Measurements from ENCODE around the gene CMBL. TPM values are rescaled to one million over a fixed set of nuclear protein-coding genes. Genes with fewer than 3 reads are reported as not detected.

CMBL gene
- total RNA-seq, 6 donors from 2014 or later: 8.0 to 19.1 (median 8.4) TPM

- WGBS, 2 donors: 70 to 75% methylated on average over 8 of the region's 8 CpGs
- ATAC-seq (ENCODE audit: low FRiP score in 2 of 2): no peak
- Histone ChIP-seq H3K36me3 (no peaks in the 10 kb centered on the region), H3K4me1 (peaks cover 0 to 17% (median 8%) of the 10 kb centered on the region in 4 donors), H3K4me3 (no peak overlapping the region), H3K27ac (no peak overlapping the region), H3K9me3 (no peaks in the 10 kb centered on the region), H3K27me3 (no peaks in the 10 kb centered on the region)
- no peak for DNase-seq
- TF ChIP-seq POLR2A (IDR thresholded peaks at IDR 0.05) (no peak), POLR2AphosphoS5 (IDR thresholded peaks at IDR 0.05) (no peak), CTCF (IDR thresholded peaks at IDR 0.05) (no peak), EP300 (IDR thresholded peaks at IDR 0.05) (no peak)
Observed at GRCh38 chr5:10310066-10310779, 2.5 kb upstream of the CMBL start.

GRCh38 chr5:10308844-10309243 lies 1.1 kb upstream of the CMBL start:
- Histone ChIP-seq H3K4me3 (no peak overlapping the region), H3K9me3 (no peaks in the 10 kb centered on the region), H3K27me3 (no peaks in the 10 kb centered on the region), H3K4me1 (peaks cover 0 to 17% (median 9%) of the 10 kb centered on the region in 4 donors), H3K36me3 (no peaks in the 10 kb centered on the region), H3K27ac (no peak overlapping the region)
- TF ChIP-seq EP300 (IDR thresholded peaks at IDR 0.05) (no peak), CTCF (IDR thresholded peaks at IDR 0.05) (no peak), POLR2AphosphoS5 (IDR thresholded peaks at IDR 0.05) (no peak), POLR2A (IDR thresholded peaks at IDR 0.05) (no peak)
- 80 to 90% methylated on average over 6 of the region's 6 CpGs for WGBS, 2 donors
- ATAC-seq (ENCODE audit: low FRiP score in 2 of 2): no peak
- DNase-seq: no peak

GRCh38 chr5:10306806-10307205 lies 896 bp downstream of the CMBL start:
- no peaks in the 10 kb centered on the region for H3K36me3 ChIP-seq
- peak overlapping the region; percentile 60 to 84 (median 80) for H3K27ac ChIP-seq
- no peaks in the 10 kb centered on the region for H3K9me3 ChIP-seq
- peaks cover 0 to 17% (median 10%) of the 10 kb centered on the region in 4 donors for H3K4me1 ChIP-seq
- peak overlapping the region in 3 of 4 donors; percentile 53 to 63 (median 62) for H3K4me3 ChIP-seq
- WGBS, 2 donors: 58 to 60% methylated on average over 8 of the region's 8 CpGs
- TF ChIP-seq POLR2A (IDR thresholded peaks at IDR 0.05): no peak
- no peak for TF ChIP-seq POLR2AphosphoS5 (IDR thresholded peaks at IDR 0.05)
- TF ChIP-seq EP300 (IDR thresholded peaks at IDR 0.05): no peak
- TF ChIP-seq CTCF (IDR thresholded peaks at IDR 0.05): no peak
- no peaks in the 10 kb centered on the region for H3K27me3 ChIP-seq
- ATAC-seq (ENCODE audit: low FRiP score in 2 of 2): no peak
- DNase-seq: no peak

GRCh38 chr5:10306114-10306513 lies 1.6 kb downstream of the CMBL start:
- WGBS, 2 donors: 66 to 75% methylated on average over 5 of the region's 5 CpGs

More at GRCh38 chr5:10306114-10306513, 1.6 kb downstream of the CMBL start:
- DNase-seq (no peak), ATAC-seq (ENCODE audit: low FRiP score in 2 of 2) (no peak)
- peak overlapping the region in 3 of 4 donors; percentile 1 to 83 (median 60) for H3K27ac ChIP-seq
- no peaks in the 10 kb centered on the region for H3K9me3 ChIP-seq
- H3K36me3 ChIP-seq: no peaks in the 10 kb centered on the region
- no peaks in the 10 kb centered on the region for H3K27me3 ChIP-seq
- H3K4me1 ChIP-seq: peaks cover 0 to 17% (median 10%) of the 10 kb centered on the region in 4 donors
- no peak for TF ChIP-seq CTCF (IDR thresholded peaks at IDR 0.05)
- TF ChIP-seq POLR2AphosphoS5 (IDR thresholded peaks at IDR 0.05): no peak
- TF ChIP-seq POLR2A (IDR thresholded peaks at IDR 0.05): no peak
- TF ChIP-seq EP300 (IDR thresholded peaks at IDR 0.05): no peak
- H3K4me3 ChIP-seq: no peak overlapping the region
